H9 (cell line): ENCODE measurements around the gene IFIT1B. TPM values are rescaled to one million over a fixed set of nuclear protein-coding genes. Genes with fewer than 3 reads are reported as not detected.

ENCODE experiments used
- DNase-seq: peaks from one replicate; pipeline ENCODE4 v3.0.0-alpha.2; 2017
- H2AFZ ChIP-seq: one replicate; pipeline ENCODE4 v1.6.1; 2013; ENCODE audit warnings: mild to moderate bottlenecking, low read length, control low read depth, moderate library complexity
- H2AK5ac ChIP-seq: 2 replicates; pipeline ENCODE4 v1.6.1; 2013; ENCODE audit warnings: low read length, control low read depth, mixed read lengths; ENCODE audit not compliant: insufficient read length
- H2BK120ac ChIP-seq: one replicate; pipeline ENCODE4 v1.6.1; 2013; ENCODE audit warnings: low read depth, mild to moderate bottlenecking, low read length, control low read depth, inconsistent platforms; ENCODE audit not compliant: poor library complexity, severe bottlenecking
- H2BK12ac ChIP-seq: 2 replicates; pipeline ENCODE4 v1.6.1; 2013; ENCODE audit warnings: low read length, control low read depth, mixed read lengths, low read depth; ENCODE audit not compliant: insufficient read length
- H2BK15ac ChIP-seq: 2 replicates; pipeline ENCODE4 v1.6.1; 2013; ENCODE audit warnings: low read depth, low read length, control low read depth
- H2BK20ac ChIP-seq: one replicate; pipeline ENCODE4 v1.6.1; 2013; ENCODE audit warnings: low read depth, mild to moderate bottlenecking, low read length, control low read depth, inconsistent platforms; ENCODE audit not compliant: poor library complexity, severe bottlenecking
- H2BK5ac ChIP-seq: 2 replicates; pipeline ENCODE4 v1.6.1; 2013; ENCODE audit warnings: low read length, control low read depth, mixed read lengths; ENCODE audit not compliant: insufficient read length
- H3K14ac ChIP-seq: 2 replicates; pipeline ENCODE4 v1.6.1; 2013; ENCODE audit warnings: low read length, control low read depth; ENCODE audit not compliant: insufficient read depth
- H3K18ac ChIP-seq: 2 replicates; pipeline ENCODE4 v1.6.1; 2013; ENCODE audit warnings: low read depth, mild to moderate bottlenecking, mixed read lengths, low read length, control low read depth; ENCODE audit not compliant: insufficient read length
- H3K23ac ChIP-seq: 2 replicates; pipeline ENCODE4 v1.6.1; 2013; ENCODE audit warnings: low read length, control low read depth, mixed read lengths, low read depth; ENCODE audit not compliant: insufficient read length
- H3K23me2 ChIP-seq: 2 replicates; pipeline ENCODE4 v1.6.1; 2013; ENCODE audit warnings: low read depth, mild to moderate bottlenecking, mixed read lengths, low read length, control low read depth; ENCODE audit not compliant: insufficient read length, poor library complexity, severe bottlenecking
- H3K27ac ChIP-seq: 2 replicates; pipeline ENCODE4 v1.5.1; 2013; ENCODE audit warnings: low read length, control low read depth, mixed read lengths, low read depth; ENCODE audit not compliant: insufficient read length
- H3K27me3 ChIP-seq: 2 replicates; pipeline ENCODE4 v1.6.1; 2013; ENCODE audit warnings: low read length, control low read depth, inconsistent platforms; ENCODE audit not compliant: insufficient read depth
- H3K4ac ChIP-seq: 2 replicates; pipeline ENCODE4 v1.6.1; 2013; ENCODE audit warnings: low read depth, mild to moderate bottlenecking, control low read depth, inconsistent platforms, low read length, moderate library complexity
- H3K4me1 ChIP-seq: 2 replicates; pipeline ENCODE4 v1.6.1; 2013; ENCODE audit warnings: low read length, control low read depth, inconsistent platforms; ENCODE audit not compliant: insufficient read depth
- H3K4me2 ChIP-seq: 2 replicates; pipeline ENCODE4 v1.6.1; 2013; ENCODE audit warnings: low read length, control low read depth, mixed read lengths; ENCODE audit not compliant: insufficient read length, insufficient read depth
- H3K56ac ChIP-seq: 2 replicates; pipeline ENCODE4 v1.6.1; 2013; ENCODE audit warnings: low read depth, mild to moderate bottlenecking, mixed read lengths, low read length, control low read depth; ENCODE audit not compliant: insufficient read length
- H3K79me1 ChIP-seq: 2 replicates; pipeline ENCODE4 v1.6.1; 2013; ENCODE audit warnings: low read depth, mild to moderate bottlenecking, moderate library complexity, low read length, control low read depth, inconsistent platforms; ENCODE audit not compliant: insufficient read depth, poor library complexity, severe bottlenecking
- H3K79me2 ChIP-seq: 2 replicates; pipeline ENCODE4 v1.6.1; 2013; ENCODE audit warnings: low read length, control low read depth, inconsistent platforms; ENCODE audit not compliant: insufficient read depth
- H3K9ac ChIP-seq: 2 replicates; pipeline ENCODE4 v1.6.1; 2013; ENCODE audit warnings: low read length, control low read depth, mixed read lengths; ENCODE audit not compliant: insufficient read length; ENCODE audit errors: extremely low read depth
- H3K9me3 ChIP-seq: one replicate; pipeline ENCODE4 v1.6.1; 2013; ENCODE audit warnings: low read depth, low read length, inconsistent platforms; ENCODE audit not compliant: control insufficient read depth
- H3T11ph ChIP-seq: one replicate; pipeline ENCODE4 v1.6.1; 2013; ENCODE audit warnings: mild to moderate bottlenecking, low read length, control low read depth, inconsistent platforms
- H4K20me1 ChIP-seq: one replicate; pipeline ENCODE4 v1.6.1; 2013; ENCODE audit not compliant: control insufficient read depth, insufficient read length, insufficient read depth
- H4K5ac ChIP-seq: 2 replicates; pipeline ENCODE4 v1.6.1; 2013; ENCODE audit warnings: low read depth, mild to moderate bottlenecking, mixed read lengths, low read length, control low read depth; ENCODE audit not compliant: insufficient read length
- H4K8ac ChIP-seq: replicated peaks from 2 replicates; pipeline ENCODE4 v1.6.1; 2013; ENCODE audit warnings: low read length, control low read depth, mixed read lengths, low read depth; ENCODE audit not compliant: insufficient read length
- H4K91ac ChIP-seq: 2 replicates; pipeline ENCODE4 v1.6.1; 2013; ENCODE audit warnings: low read depth, mild to moderate bottlenecking, moderate library complexity, mixed read lengths, low read length, control low read depth; ENCODE audit not compliant: insufficient read length
- H3K27ac Mint-ChIP-seq, 3 experiments: 2 replicates in 2 of 3; 3 replicates in 1 of 3; pipeline ENCODE4 v1.8.0; 2020 to 2021; ENCODE audit warnings: mixed read lengths in 3 of 3, mild to moderate bottlenecking in 1 of 3, moderate library complexity in 1 of 3
- H3K27me3 Mint-ChIP-seq: 2 replicates; pipeline ENCODE4 v1.8.0; 2021; ENCODE audit warnings: low read depth, mild to moderate bottlenecking, moderate library complexity, mixed read lengths
- H3K36me3 Mint-ChIP-seq, 3 experiments: 2 replicates in 2 of 3; 3 replicates in 1 of 3; pipeline ENCODE4 v1.8.0; 2020 to 2021; ENCODE audit warnings: low read depth in 3 of 3, mixed read lengths in 3 of 3; ENCODE audit not compliant: insufficient read depth in 1 of 3
- H3K4me1 Mint-ChIP-seq, 2 experiments: 2 replicates each; pipeline ENCODE4 v1.8.0; 2020; ENCODE audit warnings: mixed read lengths in 2 of 2
- H3K4me3 Mint-ChIP-seq, 2 experiments: 2 replicates in 1 of 2; 3 replicates in 1 of 2; pipeline ENCODE4 v1.8.0; 2020 to 2021; ENCODE audit warnings: mild to moderate bottlenecking in 2 of 2, mixed read lengths in 2 of 2, moderate library complexity in 1 of 2
- H3K9me3 Mint-ChIP-seq, 2 experiments: 2 replicates in 1 of 2; 3 replicates in 1 of 2; pipeline ENCODE4 v1.8.0; 2020; ENCODE audit warnings: mild to moderate bottlenecking in 2 of 2, mixed read lengths in 2 of 2, moderate library complexity in 1 of 2
- CTCF ChIP-seq: fragments of 200-600 bp; sonication (generic); conservative IDR thresholded peaks from 3 replicates; pipeline ENCODE4 v1.8.0; 2021; ENCODE audit warnings: antibody characterized with exemption, mild to moderate bottlenecking
- WGBS: extraction: QIAGEN DNeasy Blood & Tissue Kit; methylation state at CpG from one replicate; pipeline ENCODE4 v1.1.7; 2013; ENCODE audit warnings: missing lambda C conversion rate, low lambda C conversion rate, mixed read lengths; ENCODE audit not compliant: insufficient read length; ENCODE audit errors: extremely low coverage; 5-methylcytosine and 5-hydroxymethylcytosine counted together
- total RNA-seq: library from RNA; stranded (reverse); gene quantifications from 2 replicates; pipeline ENCODE4 v1.2.1, GENCODE V29; 2021

The IFIT1B gene
- total RNA-seq, 1 experiment from 2014 or later = not detected

DNA sequence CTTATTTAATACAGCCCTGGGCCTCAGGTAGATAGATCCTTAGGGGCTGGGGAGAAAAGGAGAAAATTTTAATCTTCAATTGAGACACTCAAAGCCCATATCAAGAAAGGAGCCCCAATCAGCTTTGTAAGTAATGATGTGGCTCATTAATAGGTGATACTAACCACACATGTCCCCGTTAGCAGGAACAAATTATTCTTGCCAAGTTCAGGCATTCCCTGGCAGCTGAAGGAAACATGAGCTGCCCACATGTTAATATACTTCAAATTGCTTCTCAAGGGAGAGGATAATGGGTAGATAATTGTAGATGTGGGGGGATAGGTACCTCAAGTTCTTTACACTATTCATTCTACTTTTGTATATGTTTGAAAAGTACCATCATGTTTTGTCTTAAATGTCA is 51.0 kb downstream of the IFIT1B start:
- Histone ChIP-seq H2BK120ac (no peak overlapping the region), H3K14ac (no peak overlapping the region), H3K23ac (no peak overlapping the region), H4K91ac (no peak overlapping the region), H3K27ac (no peak overlapping the region), H2BK15ac (no peak overlapping the region), H3K9me3 (no peaks in the 10 kb centered on the region), H2BK12ac (no peak overlapping the region), H4K20me1 (no peaks in the 10 kb centered on the region), H3K27me3 (no peaks in the 10 kb centered on the region), H3K23me2 (no peaks in the 10 kb centered on the region), H3K79me2 (no peaks in the 10 kb centered on the region), H4K5ac (no peak overlapping the region), H3K18ac (no peak overlapping the region), H3K9ac (no peak overlapping the region), H3K4me2 (no peak overlapping the region), H2AFZ (no peak overlapping the region), H3T11ph (no peak overlapping the region), H3K4me1 (no peaks in the 10 kb centered on the region), H2BK20ac (no peak overlapping the region), H4K8ac (no peak overlapping the region), H3K4ac (no peak overlapping the region), H3K79me1 (no peaks in the 10 kb centered on the region), H3K56ac (no peak overlapping the region), H2BK5ac (no peak overlapping the region), H2AK5ac (no peak overlapping the region)
- DNase-seq = no peak
- H3K27me3 Mint-ChIP-seq = no peaks in the 10 kb centered on the region
- no peak for TF ChIP-seq CTCF
- no CpG with 5 or more reads among the region's 1 CpG for WGBS
- H3K27ac Mint-ChIP-seq = no peak overlapping the region
- H3K36me3 Mint-ChIP-seq = no peaks in the 10 kb centered on the region
- no peaks in the 10 kb centered on the region for H3K9me3 Mint-ChIP-seq
- no peak overlapping the region for H3K4me3 Mint-ChIP-seq
- H3K4me1 Mint-ChIP-seq = peaks cover 32 to 35% of the 10 kb centered on the region in 2 experiments
